ELF-1 (cell line): Measurements from ENCODE around the gene PDCD5.
"Not testable (repeated sequence)": the region's sequence is repeated elsewhere in the genome, so short reads cannot be mapped to it uniquely, and the experiment has no call there.

Experiments
- DNase-seq: peaks from one replicate; pipeline ENCODE4 v3.0.0-alpha.2; 2016; ENCODE audit warnings: low read depth, low spot score

Gene PDCD5, protein sequence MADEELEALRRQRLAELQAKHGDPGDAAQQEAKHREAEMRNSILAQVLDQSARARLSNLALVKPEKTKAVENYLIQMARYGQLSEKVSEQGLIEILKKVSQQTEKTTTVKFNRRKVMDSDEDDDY

DNA sequence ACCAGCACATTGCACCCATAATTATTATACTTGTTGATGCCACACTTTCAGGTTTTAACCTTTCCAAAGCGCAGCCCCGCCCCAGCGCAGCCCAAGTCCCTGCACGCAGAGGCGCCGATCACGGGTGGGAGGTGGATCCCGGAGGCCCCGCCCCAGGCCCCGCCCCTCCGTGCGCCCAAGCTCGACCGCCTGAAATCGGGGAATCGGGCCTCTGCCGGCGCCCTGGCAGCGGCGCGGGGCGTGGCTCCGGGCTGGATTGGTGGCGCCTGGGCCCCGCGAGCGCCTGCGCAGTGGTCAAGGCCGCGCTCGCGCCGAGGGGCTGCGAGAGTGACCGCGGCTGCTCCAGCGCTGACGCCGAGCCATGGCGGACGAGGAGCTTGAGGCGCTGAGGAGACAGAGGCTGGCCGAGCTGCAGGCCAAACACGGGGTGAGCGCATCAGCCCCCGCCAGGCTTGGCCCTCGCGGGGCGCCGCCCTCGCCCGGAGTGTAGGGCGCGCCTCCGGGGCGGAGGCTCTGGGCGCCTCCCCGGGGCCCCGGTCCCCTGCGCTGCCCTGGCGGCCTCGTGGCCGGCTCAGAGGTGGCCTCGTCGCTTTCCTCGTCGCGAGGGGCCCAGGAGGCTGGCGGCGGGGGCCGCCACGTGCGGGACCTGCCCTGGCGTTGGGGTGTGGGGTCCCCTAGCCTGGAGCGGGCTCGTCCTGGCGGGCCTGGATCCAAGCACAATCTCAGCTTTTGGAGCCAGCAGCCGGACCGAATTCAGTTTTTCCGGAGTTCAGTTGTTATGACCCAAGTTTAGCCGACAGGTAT is at the start of gene PDCD5:
Gene PDCD5, plus strand, starts transcription at position 290 of the 804 bp plus-strand sequence. Its CDS starts 72 bp downstream, at position 362.
- peak; percentile 91 for DNase-seq

DNA sequence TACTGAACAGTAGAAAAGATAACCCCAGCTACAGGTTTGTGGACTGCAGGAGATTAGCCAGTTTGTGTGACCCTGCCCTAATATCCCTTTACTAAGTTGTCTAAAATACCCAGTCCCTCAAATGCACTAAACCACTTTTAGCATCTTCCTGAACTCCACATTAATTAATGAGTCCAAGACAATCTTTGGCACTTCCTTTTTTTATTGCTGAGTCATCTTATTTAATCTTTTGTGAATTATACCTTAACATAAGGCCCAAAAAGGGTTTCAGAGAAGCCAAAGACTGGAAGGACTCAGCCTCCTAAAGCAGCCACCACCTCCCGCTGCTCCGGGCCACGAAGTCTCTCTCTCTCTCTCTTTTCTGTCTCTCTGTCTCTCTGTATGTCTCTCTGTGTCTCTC is 48.8 kb upstream of the PDCD5 start:
- DNase-seq, result no peak

DNA sequence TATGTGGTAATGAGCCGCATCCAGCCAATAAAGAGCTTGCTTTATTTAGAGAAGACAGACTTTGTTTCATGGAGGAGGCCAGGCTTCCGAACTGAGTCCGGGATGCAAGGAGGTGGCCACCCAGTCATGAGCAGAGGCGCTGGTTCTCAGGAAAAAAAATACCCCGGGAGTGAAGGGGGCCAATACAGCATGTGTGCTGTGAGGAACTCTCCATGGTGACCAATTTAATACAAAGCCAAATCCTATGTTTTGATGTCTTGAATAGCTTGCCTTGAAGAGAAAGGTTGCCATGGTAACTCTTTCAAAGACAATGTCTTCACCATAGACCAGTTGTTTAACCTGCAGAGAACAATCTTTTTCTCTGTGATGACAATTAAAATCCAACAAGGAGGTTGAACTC is 43.4 kb upstream of the PDCD5 start:
- no peak for DNase-seq

DNA sequence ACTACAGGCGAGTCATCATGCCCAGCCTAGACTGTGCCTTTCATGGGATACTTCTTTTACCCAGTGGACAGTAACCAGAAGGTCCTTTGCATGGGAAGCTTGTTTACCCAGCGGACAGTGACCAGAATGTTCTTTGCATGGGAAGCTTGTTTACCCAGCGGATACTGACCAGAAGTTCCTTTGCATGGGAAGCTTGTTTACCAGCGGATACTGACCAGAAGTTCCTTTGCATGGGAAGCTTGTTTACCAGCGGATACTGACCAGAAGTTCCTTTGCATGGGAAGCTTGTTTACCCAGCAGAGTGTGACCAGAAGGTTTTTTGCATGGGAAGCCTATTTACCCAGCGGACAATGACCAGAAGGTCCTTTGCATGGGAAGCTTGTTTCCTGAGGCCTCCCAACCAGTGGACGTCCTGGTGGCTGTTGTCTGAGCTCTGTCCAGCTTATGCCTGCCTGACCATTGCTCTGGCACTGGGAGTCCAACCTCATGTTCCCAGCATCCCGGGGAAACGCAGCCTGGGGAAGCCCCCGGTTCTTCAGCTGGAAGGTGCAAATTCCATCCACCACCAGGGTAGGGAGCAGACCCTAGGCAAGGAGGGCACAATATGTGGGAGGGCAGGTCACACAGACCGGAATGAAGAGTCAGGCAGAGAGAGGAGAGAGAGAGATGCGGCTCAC is 41.6 kb upstream of the PDCD5 start:
- DNase-seq, result no peak

DNA sequence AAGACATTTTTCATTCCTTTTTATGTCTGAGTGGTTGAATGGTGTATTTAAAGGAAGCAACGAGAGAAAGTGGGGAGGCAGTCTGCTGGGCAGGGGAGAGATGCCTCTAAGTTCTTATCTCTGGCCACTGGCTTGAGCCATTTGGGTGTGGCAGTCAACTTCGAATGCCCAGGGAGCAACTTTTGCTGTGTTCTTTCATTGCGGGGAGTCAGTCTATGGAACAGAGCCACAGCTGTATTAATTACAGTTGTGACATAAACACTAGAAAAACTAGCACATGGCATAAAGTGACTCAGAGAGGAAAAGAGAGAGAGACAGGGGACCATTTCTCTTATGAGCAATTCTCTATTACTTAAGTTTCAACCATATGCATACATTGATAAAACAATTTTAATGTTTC is 40.4 kb upstream of the PDCD5 start:
- no peak for DNase-seq

DNA sequence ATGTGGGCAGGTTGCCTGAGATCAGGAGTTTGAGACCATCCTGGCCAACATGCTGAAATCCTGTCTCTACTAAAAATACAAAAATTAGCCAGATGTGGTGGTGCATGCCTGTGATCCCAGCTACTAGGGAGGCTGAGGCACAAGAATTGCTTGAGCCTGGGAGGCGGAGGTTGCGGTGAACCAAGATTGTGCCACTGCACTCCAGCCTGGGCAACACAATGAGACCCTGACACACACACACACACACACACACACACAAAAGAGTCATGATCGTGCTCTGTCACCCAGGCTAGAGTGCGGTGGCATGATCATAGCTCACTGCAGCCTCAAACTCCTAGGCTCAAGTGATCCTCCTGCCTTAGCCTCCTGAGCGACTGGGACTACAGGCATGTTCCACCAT is 39.6 kb upstream of the PDCD5 start:
- not testable (repeated sequence) for DNase-seq

DNA sequence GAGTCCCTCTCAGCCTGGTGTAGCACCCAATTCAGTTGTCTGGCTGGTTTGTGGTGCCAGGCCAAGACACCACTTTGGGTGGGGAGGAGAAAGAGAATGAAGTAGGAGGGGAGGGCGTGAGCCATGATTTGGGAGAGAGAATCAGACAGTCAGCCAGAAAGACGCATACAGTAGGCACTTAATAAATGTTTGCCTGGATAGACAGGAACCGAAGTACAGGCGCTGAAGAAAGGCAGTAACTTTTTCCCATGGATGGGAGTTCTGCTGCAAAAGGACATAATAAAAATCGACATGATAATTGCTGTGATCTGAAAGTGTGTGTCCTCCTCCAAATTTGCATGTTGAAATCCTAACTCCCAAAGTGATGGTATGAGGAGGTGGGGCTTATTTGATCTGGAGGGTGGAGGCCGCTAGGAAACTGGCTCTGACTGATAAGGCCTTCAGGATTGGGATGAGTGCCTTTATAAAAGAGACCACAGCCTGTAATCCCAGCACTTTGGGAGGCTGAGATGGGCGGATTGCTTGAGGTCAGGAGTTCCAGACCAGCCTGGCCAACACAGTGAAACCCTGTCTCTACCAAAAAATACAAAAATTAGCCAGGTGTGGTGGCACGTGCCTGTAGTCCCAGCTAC is 38.4 kb upstream of the PDCD5 start:
- DNase-seq, result no peak

DNA sequence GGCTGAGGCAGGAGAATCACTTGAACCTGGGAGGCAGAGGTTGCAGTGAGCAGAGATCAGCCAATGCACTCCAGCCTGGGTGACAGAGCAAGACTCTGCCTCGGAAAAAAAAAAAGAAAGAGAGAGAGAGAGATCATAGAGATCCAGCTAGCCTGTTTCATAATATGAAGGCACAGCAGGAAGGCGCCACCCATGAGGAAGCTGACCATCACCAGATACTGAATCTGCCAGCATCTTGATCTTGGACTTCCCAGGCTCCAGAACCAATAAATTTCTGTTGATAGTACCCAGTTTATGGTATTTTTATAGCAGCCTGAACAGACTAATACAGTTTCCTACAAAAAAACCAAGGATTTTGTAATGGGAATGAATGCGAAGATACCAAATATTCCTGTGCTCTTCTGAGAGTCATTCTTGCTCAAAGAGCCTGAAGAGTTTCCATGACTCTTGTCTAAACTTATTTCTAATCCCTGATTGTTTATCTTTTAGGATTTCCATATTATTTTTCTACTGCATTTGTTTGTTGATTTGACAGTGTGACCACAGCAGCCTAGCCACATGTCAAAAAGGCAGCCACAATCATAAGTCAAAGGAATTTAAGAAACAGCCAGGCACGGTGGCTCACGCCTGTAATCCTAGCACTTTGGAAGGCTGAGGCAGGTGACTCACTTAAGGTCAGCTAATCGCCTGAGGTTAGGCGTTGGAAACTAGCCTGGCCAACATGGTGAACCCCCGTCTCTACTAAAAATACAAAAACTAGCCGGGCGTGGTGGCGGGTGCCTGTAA is 37.7 kb upstream of the PDCD5 start:
- DNase-seq, result peak; percentile 18

DNA sequence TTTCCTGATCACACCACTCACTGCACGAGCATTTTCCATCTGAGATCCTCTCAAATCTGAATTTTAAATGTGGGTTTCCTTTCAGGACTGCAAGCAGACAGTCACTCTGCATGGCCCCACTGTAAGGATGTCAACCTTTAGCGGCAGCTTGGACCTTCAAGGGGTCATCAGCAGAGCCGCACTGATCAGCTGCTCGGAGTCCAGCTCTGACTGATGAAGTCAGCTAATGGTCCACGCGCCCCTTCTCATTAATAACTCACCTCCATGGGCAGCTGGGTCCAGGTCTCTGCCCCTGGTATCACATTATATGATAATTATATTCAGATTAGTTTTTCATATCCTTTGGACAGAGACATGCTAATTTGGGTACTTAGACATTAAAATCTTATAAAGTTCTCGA is 36.1 kb upstream of the PDCD5 start:
- no peak for DNase-seq

DNA sequence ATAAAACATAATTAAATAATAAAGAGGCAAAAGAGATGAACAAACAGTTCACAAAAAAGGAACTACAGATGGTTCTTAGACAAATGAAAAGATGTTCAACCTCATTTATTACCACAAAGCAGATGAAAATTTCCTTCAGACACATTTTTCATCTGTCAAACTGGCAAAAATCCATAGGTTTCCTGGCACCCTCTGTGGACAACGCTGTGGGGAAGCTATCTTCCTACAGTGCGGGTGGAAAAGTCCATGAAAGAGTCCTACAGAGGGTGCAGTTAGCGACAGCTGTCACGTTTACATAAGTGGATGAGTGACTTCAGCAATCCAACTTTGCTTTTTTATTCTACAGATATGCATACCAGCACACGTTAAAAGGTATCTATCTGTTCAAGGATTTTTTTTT is 30.3 kb upstream of the PDCD5 start:
- no peak for DNase-seq

DNA sequence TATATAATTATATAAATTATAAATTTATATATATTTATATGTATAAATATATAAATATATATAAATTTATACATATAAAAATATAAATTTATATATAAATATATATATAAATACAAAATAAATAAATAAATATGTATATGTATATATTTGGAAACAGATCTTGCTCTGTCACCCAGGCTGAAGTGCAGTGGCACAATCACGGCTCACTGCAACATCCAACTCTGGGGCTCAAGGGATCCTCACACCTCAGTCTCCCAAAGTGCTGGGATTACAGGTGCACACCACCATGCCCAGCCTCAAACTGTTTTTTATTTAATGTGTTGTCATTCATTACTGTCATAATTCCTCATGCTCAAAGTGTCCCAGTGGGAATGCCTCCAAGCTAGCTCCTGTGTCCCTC is 25.2 kb upstream of the PDCD5 start:
- no peak for DNase-seq

DNA sequence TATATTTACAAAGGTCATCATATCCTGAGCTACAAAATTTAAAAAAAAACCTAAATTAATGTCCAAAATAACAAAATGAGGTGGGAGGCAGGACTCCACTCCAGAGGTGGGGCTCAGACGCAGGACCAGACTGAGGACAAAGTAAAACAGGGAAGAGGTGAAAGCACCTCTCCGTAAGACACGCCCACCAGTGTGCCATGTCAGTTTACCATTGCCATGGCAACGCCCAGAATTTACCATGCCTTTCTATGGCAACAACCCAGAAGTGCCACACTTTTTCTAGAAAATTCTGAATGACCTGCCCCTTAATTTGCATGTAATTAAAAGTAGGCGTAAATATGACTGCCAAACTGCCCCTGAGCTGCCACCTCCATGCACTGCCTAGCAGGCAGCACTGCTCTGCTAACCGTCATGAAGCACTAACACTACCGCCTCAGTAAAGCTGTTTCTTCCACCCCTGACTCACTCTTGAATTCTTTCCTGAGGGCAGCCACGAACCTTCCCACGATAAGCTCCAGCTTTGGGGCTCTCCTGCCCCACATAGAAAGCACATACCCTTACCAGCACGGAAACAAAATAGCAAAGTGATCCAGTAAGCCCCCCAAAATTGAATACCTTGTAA is 22.3 kb upstream of the PDCD5 start:
- DNase-seq, result peak; percentile 19

DNA sequence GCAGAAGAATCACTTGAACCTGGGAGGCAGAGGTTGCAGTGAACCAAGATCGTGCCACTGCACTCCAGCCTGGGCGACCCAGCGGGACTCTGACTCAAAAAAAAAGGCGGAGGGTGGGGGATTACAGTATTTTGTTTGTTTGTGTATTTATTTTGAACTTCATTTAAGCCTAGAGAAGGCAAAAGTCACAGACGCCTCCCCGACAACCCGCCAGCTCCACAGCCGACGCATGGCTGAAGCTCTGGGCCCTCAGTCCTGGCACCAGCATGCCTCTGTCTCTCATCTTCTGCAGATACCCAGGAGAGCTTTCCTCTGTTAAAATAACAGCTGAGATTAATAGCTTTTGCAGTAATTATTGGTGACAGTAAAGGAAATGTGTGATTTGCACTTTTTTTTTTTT is 17.2 kb upstream of the PDCD5 start:
- DNase-seq, result no peak

DNA sequence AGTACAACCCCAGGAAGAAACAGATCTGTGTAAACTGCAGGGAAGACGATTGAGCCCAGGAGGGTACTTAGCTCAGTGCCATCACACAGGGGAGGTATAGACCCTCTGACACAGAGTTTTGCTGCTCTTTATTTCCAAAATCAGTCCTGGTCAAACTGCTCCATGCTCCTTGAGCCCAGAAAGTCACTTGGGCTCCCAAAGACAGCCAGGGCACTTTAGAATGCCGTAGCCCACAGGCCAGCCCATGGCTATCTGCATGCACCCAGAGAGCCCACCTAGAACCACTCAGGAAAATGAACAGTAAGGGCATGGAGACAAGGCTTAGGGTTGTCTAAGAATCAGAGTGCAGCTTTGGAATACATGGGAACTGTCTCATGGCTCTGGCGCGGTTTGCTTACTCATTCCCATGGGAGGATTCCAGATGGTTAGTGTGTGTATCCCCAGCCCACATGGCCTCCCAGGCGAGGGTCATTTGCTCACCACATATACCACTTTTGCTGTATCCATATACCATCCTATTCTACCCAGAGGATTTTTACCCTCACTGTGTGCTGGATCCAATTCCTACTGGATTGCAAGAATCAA is 14.7 kb upstream of the PDCD5 start:
- no peak for DNase-seq

DNA sequence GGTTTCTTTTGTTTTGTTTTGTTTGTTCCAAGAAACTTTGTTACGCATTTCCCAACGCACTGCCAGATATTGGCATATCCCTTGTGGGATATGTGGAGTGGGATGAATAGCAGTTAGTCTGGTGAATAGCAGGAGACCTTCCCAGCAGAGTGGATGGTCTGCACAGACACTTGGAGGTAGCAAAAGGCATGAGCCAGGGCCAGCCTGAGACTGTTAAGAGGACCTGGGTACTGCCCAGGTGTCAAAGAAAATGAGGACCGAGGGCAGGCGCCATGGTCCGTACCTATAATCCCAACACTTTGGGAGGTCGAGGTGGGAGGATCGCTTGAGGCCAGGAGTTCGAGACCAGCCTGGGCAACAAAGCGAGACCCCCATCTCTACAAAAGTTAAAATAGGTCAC is 13.5 kb upstream of the PDCD5 start:
- no peak for DNase-seq

DNA sequence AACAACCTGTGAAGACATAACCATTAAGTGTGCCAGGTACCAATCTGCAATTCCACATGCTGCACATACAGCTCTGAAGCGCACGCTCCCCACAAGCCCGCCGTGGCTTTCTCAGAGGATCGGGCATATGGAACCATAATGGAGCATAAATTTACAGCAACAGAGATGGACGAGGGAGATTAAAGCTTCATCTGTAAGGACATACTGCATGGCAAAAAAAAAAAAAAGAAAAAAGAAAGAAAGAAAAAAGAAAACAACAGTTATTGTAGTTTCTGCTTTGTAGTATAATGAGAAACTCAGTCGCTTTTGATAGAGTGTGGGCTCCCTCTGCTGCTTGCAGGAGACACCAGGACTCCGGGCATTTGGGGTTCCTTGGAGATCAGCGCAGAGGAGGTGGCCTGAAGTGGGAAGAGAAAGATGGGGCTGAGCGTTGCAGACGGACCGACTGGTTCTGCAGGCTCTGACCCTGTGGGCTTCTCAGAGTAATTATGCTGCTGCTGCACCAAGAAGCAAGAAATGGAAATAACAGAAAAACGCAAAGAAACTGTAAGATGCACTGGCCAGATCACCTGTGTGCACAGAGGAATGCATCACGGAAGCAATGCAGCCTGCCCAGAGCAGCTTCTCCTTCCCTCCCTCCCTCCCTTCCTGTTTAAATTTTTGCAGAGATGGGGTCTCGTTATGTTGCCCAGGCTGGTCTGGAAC is 10.8 kb upstream of the PDCD5 start:
- DNase-seq, result peak; percentile 54

DNA sequence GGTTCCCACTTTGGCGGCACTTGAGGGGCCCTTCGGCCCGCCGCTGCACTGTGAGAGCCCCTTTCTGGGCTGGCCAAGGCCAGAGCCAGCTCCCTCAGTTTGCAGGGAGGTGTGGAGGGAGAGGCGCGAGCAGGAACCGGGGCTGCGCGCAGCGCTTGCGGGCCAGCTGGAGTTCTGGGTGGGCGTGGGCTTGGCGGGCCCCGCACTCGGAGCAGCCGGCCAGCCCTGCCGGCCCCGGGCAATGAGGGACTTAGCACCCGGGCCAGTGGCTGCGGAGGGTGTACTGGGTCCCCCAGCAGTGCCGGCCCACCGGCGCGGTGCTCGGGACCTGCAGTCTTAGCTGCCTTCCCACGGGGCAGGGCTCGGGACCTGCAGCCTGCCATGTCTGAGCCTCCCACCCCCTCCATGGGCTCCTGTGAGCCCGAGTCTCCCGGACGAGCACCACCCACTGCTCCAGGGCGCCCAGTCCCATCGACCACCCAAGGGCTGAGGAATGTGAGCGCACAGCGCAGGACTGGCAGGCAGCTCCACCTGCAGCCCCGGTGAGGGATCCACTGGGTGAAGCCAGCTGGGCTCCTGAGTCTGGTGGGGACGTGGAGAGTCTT is 9.4 kb upstream of the PDCD5 start:
- not testable (repeated sequence) for DNase-seq

DNA sequence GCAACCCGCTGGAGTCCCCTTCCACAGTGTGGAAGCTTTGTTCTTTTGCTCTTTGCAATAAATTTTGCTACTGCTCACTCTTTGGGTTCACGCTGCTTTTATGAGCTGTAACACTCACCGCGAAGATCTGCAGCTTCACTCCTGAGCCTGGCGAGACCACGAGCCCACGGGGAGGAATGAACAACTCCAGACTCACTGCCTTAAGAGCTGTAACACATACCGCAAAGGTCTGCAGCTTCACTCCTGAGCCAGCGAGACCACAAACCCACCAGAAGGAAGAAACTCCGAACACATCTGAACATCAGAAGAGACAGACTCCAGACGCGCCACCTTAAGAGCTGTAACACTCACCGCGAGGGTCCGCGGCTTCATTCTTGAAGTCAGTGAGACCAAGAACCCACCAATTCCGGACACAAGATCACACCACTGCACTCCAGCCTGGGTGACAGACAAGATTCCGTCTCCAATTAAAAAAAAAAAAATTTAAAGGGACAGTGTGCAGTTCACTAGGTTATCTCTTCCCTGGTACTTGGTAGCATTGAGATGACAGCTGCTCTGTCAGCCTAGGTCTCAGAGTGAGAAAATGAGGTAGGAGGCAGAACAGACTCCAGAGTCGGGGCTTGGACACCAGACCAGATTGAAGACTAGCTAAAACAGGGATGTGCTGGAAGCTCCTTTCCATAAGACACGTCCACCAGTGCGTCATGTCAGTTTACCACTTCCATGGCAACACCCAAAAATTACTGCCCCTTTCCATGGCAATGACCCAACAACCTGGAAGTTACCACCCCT is 8.1 kb upstream of the PDCD5 start:
- DNase-seq, result not testable (repeated sequence)

DNA sequence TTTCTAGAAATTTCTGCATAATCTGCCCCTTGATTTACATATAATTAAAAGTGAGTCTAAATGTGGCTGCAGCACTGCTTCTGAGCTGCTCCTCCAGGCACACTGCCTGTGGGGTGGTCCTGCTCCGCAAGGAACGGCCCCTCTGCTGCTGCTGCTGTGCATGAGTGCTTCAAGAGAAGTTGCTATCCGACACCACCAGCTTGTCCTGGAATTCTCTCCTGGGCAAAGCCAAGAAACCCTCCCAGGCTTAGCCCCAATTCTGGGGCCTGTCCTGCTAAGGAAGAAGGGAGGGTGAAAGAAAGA is 7.5 kb upstream of the PDCD5 start:
- peak; percentile 18 for DNase-seq
